ENCODE results near the gene PHF21B.

Gene PHF21B

GRCh38 chr22:44845796-44846720, 163.7 kb downstream of the PHF21B start:
- DNase-seq (ENCODE audit: low read depth in 2 of 2) = no peak

GRCh38 chr22:44845191-44845590, 164.6 kb downstream of the PHF21B start:
- no peak for DNase-seq (ENCODE audit: low read depth in 2 of 2)

- DNase-seq (ENCODE audit: low read depth in 2 of 2) = no peak
These were observed 167.4 kb downstream of the PHF21B start for GRCh38 chr22:44842417-44842816.

GRCh38 chr22:44840611-44841322, 169.0 kb downstream of the PHF21B start:
- DNase-seq (ENCODE audit: low read depth in 2 of 2) = no peak

GRCh38 chr22:44839721-44840120, 170.1 kb downstream of the PHF21B start:
- DNase-seq (ENCODE audit: low read depth in 2 of 2) = no peak

GRCh38 chr22:44839061-44839460, 170.7 kb downstream of the PHF21B start:
- no peak for DNase-seq (ENCODE audit: low read depth in 2 of 2)

GRCh38 chr22:44838316-44839016, 171.3 kb downstream of the PHF21B start:
- no peak for DNase-seq (ENCODE audit: low read depth in 2 of 2)

- no peak for DNase-seq (ENCODE audit: low read depth in 2 of 2)
These were observed 172.3 kb downstream of the PHF21B start for GRCh38 chr22:44837481-44837880.

- no peak for DNase-seq (ENCODE audit: low read depth in 2 of 2)
These were observed 175.7 kb downstream of the PHF21B start for GRCh38 chr22:44834065-44834464.

GRCh38 chr22:44831885-44832284, 177.9 kb downstream of the PHF21B start:
- no peak for DNase-seq (ENCODE audit: low read depth in 2 of 2)

All from stimulated activated CD8-positive, alpha-beta memory T cell treated with anti-CD3 and anti-CD28 coated beads, Interleukin-2, amount 100 ng/mL, for 48 hours (primary cell).